HCT116 (cell line): ENCODE results near the gene ATPAF1.

ENCODE experiments used
- CBX3 ChIP-seq: IDR thresholded peaks from 2 replicates; pipeline ENCODE4 v1.6.1; 2012; ENCODE audit warnings: low read depth
- EZH2 ChIP-seq: fragments of 200-600 bp; sonication (generic); IDR thresholded peaks from 2 replicates; pipeline ENCODE4 v1.6.1; 2017; ENCODE audit warnings: antibody characterized with exemption, mixed run types
- POLR2A ChIP-seq: IDR thresholded peaks from 2 replicates; pipeline ENCODE4 v1.7.0; 2011; ENCODE audit warnings: borderline replicate concordance; ENCODE audit not compliant: insufficient read depth, insufficient read length; ENCODE audit errors: extremely low read depth
- POLR2AphosphoS5 ChIP-seq: IDR thresholded peaks from 2 replicates; pipeline ENCODE4 v1.6.1; 2011; ENCODE audit warnings: mild to moderate bottlenecking, low read depth, low read length, moderate library complexity
- RAD21 ChIP-seq: IDR thresholded peaks from 2 replicates; pipeline ENCODE4 v1.6.1; 2012; ENCODE audit warnings: low read depth, mild to moderate bottlenecking
- SIN3A ChIP-seq: IDR thresholded peaks from 2 replicates; pipeline ENCODE4 v1.6.1; 2012; ENCODE audit warnings: low read depth
- SP1 ChIP-seq: IDR thresholded peaks from 2 replicates; pipeline ENCODE4 v1.6.1; 2012; ENCODE audit warnings: low read depth
- SRF ChIP-seq: IDR thresholded peaks from 2 replicates; pipeline ENCODE4 v1.6.1; 2012; ENCODE audit warnings: low read depth
- YY1 ChIP-seq: IDR thresholded peaks from 2 replicates; pipeline ENCODE4 v1.6.1; 2011; ENCODE audit warnings: low read length, low read depth, moderate library complexity, mild to moderate bottlenecking; ENCODE audit not compliant: insufficient replicate concordance; ENCODE audit errors: extremely low read depth
- ZNF274 ChIP-seq: fragments of 200-500 bp; sonication (Bioruptor generic); IDR thresholded peaks from 2 replicates; pipeline ENCODE4 v1.6.1; 2014; ENCODE audit warnings: mild to moderate bottlenecking, low read depth, low read length, inconsistent platforms
- TF ChIP-seq, protein P1 (sequence below), 3 experiments: fragments of 200-600 bp in 1 of 3; sonication (generic) in 1 of 3; IDR thresholded peaks in 2 of 3; conservative IDR thresholded peaks in 1 of 3; 2 replicates each; pipeline ENCODE4 v1.5.1; 2012 to 2017; ENCODE audit warnings: low read depth in 2 of 3, low read length in 2 of 3, antibody characterized with exemption in 1 of 3, borderline replicate concordance in 1 of 3, control low read depth in 1 of 3, mild to moderate bottlenecking in 1 of 3, mixed read lengths in 1 of 3, mixed run types in 1 of 3, moderate library complexity in 1 of 3; ENCODE audit not compliant: insufficient read depth in 1 of 3
- TF ChIP-seq, protein P2 (sequence below): IDR thresholded peaks from 2 replicates; pipeline ENCODE4 v1.6.1; 2012; ENCODE audit warnings: low read depth
- TF ChIP-seq, protein P3 (sequence below): IDR thresholded peaks from 2 replicates; pipeline ENCODE4 v1.6.1; 2012

DNA sequence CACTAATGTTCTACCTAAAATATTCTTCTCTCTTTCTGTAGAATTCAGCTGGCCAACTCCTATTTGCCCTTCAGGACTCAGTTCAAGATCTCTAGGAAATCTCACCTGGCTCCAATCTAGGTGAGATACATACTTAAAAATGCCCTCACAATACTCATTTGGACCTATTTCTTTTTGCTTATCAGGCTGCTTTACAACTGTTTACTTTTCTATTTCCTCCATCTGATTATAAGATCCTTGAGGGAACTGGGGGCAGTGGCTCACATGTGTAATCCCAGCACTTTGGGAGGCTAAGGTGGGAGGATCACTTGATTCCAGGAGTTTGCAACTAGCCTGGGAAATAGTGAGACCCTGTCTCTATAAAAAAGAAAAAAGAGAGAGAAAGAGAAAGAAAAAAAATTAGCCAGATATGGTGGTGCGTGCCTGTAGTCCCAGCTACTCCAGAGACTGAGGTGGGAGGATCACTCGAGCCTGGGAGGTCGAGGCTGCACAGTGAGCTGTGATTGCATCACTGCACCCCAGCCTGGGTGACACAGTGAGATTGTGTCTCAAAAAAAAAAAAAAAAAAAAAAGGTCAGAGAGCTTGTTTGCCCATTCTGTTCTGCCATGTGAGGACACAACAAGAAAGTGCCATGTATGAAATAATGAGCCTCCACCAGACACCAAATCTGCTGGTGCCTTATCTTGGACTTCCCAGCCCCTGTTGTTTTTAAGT is 35.9 kb upstream of the ATPAF1 start:
- TF ChIP-seq, protein P1, sequence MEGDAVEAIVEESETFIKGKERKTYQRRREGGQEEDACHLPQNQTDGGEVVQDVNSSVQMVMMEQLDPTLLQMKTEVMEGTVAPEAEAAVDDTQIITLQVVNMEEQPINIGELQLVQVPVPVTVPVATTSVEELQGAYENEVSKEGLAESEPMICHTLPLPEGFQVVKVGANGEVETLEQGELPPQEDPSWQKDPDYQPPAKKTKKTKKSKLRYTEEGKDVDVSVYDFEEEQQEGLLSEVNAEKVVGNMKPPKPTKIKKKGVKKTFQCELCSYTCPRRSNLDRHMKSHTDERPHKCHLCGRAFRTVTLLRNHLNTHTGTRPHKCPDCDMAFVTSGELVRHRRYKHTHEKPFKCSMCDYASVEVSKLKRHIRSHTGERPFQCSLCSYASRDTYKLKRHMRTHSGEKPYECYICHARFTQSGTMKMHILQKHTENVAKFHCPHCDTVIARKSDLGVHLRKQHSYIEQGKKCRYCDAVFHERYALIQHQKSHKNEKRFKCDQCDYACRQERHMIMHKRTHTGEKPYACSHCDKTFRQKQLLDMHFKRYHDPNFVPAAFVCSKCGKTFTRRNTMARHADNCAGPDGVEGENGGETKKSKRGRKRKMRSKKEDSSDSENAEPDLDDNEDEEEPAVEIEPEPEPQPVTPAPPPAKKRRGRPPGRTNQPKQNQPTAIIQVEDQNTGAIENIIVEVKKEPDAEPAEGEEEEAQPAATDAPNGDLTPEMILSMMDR (IDR thresholded peaks at IDR 0.05 in 2 of 3, conservative IDR thresholded peaks at IDR 0.05 in 1 of 3; ENCODE audit: borderline replicate concordance in 1 of 3, insufficient read depth in 1 of 3, low read depth in 2 of 3, low read length in 2 of 3), result no peak
- TF ChIP-seq SIN3A, result no peak
- TF ChIP-seq, protein P2, sequence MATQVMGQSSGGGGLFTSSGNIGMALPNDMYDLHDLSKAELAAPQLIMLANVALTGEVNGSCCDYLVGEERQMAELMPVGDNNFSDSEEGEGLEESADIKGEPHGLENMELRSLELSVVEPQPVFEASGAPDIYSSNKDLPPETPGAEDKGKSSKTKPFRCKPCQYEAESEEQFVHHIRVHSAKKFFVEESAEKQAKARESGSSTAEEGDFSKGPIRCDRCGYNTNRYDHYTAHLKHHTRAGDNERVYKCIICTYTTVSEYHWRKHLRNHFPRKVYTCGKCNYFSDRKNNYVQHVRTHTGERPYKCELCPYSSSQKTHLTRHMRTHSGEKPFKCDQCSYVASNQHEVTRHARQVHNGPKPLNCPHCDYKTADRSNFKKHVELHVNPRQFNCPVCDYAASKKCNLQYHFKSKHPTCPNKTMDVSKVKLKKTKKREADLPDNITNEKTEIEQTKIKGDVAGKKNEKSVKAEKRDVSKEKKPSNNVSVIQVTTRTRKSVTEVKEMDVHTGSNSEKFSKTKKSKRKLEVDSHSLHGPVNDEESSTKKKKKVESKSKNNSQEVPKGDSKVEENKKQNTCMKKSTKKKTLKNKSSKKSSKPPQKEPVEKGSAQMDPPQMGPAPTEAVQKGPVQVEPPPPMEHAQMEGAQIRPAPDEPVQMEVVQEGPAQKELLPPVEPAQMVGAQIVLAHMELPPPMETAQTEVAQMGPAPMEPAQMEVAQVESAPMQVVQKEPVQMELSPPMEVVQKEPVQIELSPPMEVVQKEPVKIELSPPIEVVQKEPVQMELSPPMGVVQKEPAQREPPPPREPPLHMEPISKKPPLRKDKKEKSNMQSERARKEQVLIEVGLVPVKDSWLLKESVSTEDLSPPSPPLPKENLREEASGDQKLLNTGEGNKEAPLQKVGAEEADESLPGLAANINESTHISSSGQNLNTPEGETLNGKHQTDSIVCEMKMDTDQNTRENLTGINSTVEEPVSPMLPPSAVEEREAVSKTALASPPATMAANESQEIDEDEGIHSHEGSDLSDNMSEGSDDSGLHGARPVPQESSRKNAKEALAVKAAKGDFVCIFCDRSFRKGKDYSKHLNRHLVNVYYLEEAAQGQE, result no peak
- TF ChIP-seq EZH2, result no peak
- TF ChIP-seq, protein P3, sequence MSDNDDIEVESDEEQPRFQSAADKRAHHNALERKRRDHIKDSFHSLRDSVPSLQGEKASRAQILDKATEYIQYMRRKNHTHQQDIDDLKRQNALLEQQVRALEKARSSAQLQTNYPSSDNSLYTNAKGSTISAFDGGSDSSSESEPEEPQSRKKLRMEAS, result no peak
- TF ChIP-seq POLR2AphosphoS5, result no peak
- no peak for TF ChIP-seq SRF
- TF ChIP-seq POLR2A, result no peak
- no peak for TF ChIP-seq YY1
- no peak for TF ChIP-seq RAD21
- TF ChIP-seq SP1, result no peak
- TF ChIP-seq CBX3, result no peak
- no peak for TF ChIP-seq ZNF274
